Calu3 (cell line): ENCODE data around the gene PPIL1. TPM values are rescaled to one million over a fixed set of nuclear protein-coding genes. Genes with fewer than 3 reads are reported as not detected.

Source experiments
- BruUV-seq: library from RNA; stranded (reverse); fragments of 400-500 nt; replicated peaks from 2 replicates; lab custom pipeline; 2021; lab: Mats Ljungman, UMichigan
- CTCF ChIA-PET: fragments of 300-600 bp; sonication (Branson Sonifier 250); formaldehyde crosslinking; loops from one replicate; lab custom pipeline; 2022; ENCODE audit warnings: antibody characterized with exemption; lab: Charles Lee
- DNase-seq: peaks from one replicate; pipeline ENCODE4 v3.0.0; 2022
- H3K27ac Mint-ChIP-seq: one replicate; pipeline ENCODE4 v1.8.0; 2022; ENCODE audit warnings: mixed read lengths; ENCODE audit not compliant: unreplicated experiment
- H3K27me3 Mint-ChIP-seq: one replicate; pipeline ENCODE4 v1.8.0; 2022; ENCODE audit warnings: mixed read lengths; ENCODE audit not compliant: unreplicated experiment
- H3K36me3 Mint-ChIP-seq: one replicate; pipeline ENCODE4 v1.8.0; 2022; ENCODE audit warnings: mild to moderate bottlenecking, moderate library complexity, mixed read lengths; ENCODE audit not compliant: insufficient read depth, unreplicated experiment
- H3K4me1 Mint-ChIP-seq: one replicate; pipeline ENCODE4 v1.8.0; 2022; ENCODE audit warnings: mild to moderate bottlenecking, low read depth, mixed read lengths; ENCODE audit not compliant: unreplicated experiment
- H3K4me3 Mint-ChIP-seq: one replicate; pipeline ENCODE4 v1.8.0; 2022; ENCODE audit warnings: mild to moderate bottlenecking, low read depth, moderate library complexity, mixed read lengths; ENCODE audit not compliant: unreplicated experiment
- H3K9me3 Mint-ChIP-seq: one replicate; pipeline ENCODE4 v1.8.0; 2022; ENCODE audit warnings: low read depth, mixed read lengths; ENCODE audit not compliant: unreplicated experiment
- CTCF ChIP-seq: fragments of 200-600 bp; IDR thresholded peaks from one replicate; pipeline ENCODE4 v1.8.0; 2022; ENCODE audit warnings: antibody characterized with exemption; ENCODE audit not compliant: unreplicated experiment
- intact Hi-C: fragments of 100-400 bp; cut with micrococcal nuclease; formaldehyde crosslinking; loops from one replicate; pipeline ENCODE4 v1.10.0; 2022; ENCODE audit not compliant: unreplicated experiment
- total RNA-seq: library from RNA; stranded (reverse); gene quantifications from 2 replicates; pipeline ENCODE4 v1.2.3, GENCODE V29; 2022

Gene PPIL1
- total RNA-seq, 1 experiment from 2014 or later = 64.4 TPM

- peaks cover 28% of the 10 kb centered on the region for H3K36me3 Mint-ChIP-seq
- no peak overlapping the region for H3K27ac Mint-ChIP-seq
- CTCF ChIA-PET = interaction anchor here (0.6 kb wide), 1 partner anchor 97 kb away, joined by 4 read pairs; no protein-coding TSS in a partner anchor
Measured at GRCh38 chr6:36860126-36860525, 14.5 kb downstream of the PPIL1 start.

DNA sequence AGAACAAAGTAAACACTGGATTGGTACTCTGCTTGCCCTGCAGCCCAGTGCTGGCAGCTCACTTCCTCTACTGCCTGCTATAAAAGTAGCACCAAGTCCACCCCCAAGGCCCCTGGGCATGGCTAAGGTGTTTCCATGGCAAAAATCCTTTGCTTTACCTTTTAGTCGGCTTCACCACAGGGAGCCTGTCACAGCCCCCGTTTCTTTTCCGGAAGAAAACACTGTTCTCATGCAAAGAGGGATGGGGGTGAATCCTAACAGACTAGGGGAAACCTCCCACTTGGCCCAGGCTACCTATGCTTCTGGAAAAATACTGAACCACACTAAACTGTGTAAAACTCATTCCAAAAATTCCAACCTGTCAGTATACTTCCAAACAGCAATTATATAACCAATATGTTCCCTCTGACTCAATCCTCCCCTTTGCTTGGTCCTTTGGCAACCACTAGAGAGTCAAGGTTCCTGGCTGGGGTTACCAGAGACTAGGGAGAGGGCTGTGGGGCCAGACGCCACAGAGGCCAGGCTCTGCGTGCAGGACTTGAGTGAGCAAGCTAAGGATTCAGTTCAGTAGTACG, 16.1 kb downstream of the PPIL1 start:
- CTCF ChIA-PET = no interaction called here
- Mint-ChIP-seq H3K36me3 (peaks cover 33% of the 10 kb centered on the region), H3K27me3 (no peaks in the 10 kb centered on the region), H3K4me3 (no peak overlapping the region), H3K27ac (no peak overlapping the region), H3K9me3 (no peaks in the 10 kb centered on the region), H3K4me1 (peaks cover 13% of the 10 kb centered on the region)
- intact Hi-C loops = no loop called here
- BruUV-seq = no TSS peak
- TF ChIP-seq CTCF = no peak
- DNase-seq = no peak

More at GRCh38 chr6:36860126-36860525, 14.5 kb downstream of the PPIL1 start:
- intact Hi-C loops = no loop called here
- Mint-ChIP-seq H3K4me1 (peaks cover 10% of the 10 kb centered on the region), H3K9me3 (no peaks in the 10 kb centered on the region), H3K27me3 (no peaks in the 10 kb centered on the region), H3K4me3 (no peak overlapping the region)
- BruUV-seq = no TSS peak
- no peak for TF ChIP-seq CTCF
- DNase-seq = no peak

DNA sequence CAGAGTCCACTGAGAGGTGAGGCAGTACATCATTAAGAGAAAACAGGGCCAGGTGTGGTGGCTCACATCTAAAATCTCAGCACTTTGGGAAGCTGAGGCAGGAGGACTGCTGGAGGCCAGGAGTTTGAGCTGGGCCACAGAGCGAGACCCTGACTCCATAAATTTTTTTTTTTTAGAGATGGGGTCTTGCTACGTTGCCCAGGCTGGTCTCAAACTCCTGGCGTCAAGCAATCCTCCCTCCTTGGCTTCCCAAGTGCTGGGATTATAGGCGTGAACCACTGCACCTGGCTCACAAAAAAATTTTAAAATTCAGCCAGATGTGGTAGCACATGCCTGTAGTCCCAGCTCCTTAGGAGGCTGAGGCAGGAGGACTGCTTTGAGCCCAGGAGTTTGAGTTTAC, 17.3 kb downstream of the PPIL1 start:
- no peak for TF ChIP-seq CTCF
- Mint-ChIP-seq H3K27ac (no peak overlapping the region), H3K27me3 (no peaks in the 10 kb centered on the region), H3K4me1 (peaks cover 21% of the 10 kb centered on the region), H3K9me3 (no peaks in the 10 kb centered on the region), H3K4me3 (no peak overlapping the region), H3K36me3 (peaks cover 29% of the 10 kb centered on the region)
- CTCF ChIA-PET = interaction anchor here (0.7 kb wide), 1 partner anchor 86 kb away, joined by 3 read pairs; no protein-coding TSS in a partner anchor
- DNase-seq = no peak
- intact Hi-C loops = no loop called here
- no TSS peak for BruUV-seq

DNA sequence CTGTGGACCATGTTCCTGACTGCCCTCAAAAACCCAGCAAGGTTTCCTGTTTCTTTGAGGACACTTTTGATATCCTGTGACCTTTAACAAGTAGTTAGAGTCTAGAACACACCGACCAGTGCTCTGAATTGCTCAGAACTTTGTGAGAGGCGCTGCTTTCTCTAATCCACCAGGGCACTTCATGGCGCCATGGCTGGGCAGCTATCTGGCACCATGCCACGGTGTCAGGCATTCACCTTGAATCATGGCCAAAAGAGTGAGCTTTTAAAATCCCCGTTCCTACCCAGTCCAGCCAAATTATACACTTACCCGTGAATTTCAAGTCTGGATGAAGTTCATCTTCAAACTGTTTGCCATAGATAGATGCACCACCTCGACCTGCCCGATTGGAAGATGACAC, 18.3 kb downstream of the PPIL1 start:
- no peak for TF ChIP-seq CTCF
- intact Hi-C loops = no loop called here
- DNase-seq = no peak
- BruUV-seq = no TSS peak
- no peaks in the 10 kb centered on the region for H3K27me3 Mint-ChIP-seq
- H3K4me1 Mint-ChIP-seq = peaks cover 21% of the 10 kb centered on the region
- CTCF ChIA-PET = no interaction called here
- peaks cover 24% of the 10 kb centered on the region for H3K36me3 Mint-ChIP-seq
- no peak overlapping the region for H3K4me3 Mint-ChIP-seq
- H3K27ac Mint-ChIP-seq = no peak overlapping the region
- H3K9me3 Mint-ChIP-seq = no peaks in the 10 kb centered on the region
